ENCODE results near the gene RS1.

- TF ChIP-seq CTCF (IDR thresholded peaks at IDR 0.05) (no peak), POLR2A (IDR thresholded peaks at IDR 0.05) (no peak)
These were observed 3.2 kb upstream of the RS1 start for GRCh38 chrX:18674788-18675735.
